ENCODE data around the gene AP1M2. TPM values are rescaled to one million over a fixed set of nuclear protein-coding genes. Genes with fewer than 3 reads are reported as not detected.

AP1M2 gene
- total RNA-seq, 1 experiment from 2014 or later: 146 TPM

- no peaks in the 10 kb centered on the region for H3K79me1 ChIP-seq (ENCODE audit: insufficient read depth, low read depth, low read length, poor library complexity, severe bottlenecking)
Observed at GRCh38 chr19:10523135-10523636, 63.9 kb downstream of the AP1M2 start.

More at GRCh38 chr19:10523135-10523636, 63.9 kb downstream of the AP1M2 start:
- H3K4me3 Mint-ChIP-seq: no peak overlapping the region
- no peak overlapping the region for H3K23ac ChIP-seq (ENCODE audit: insufficient read length, low read depth, low read length)
- H3K27ac ChIP-seq (ENCODE audit: insufficient read length, low read depth, low read length): no peak overlapping the region
- no peak overlapping the region for H3T11ph ChIP-seq (ENCODE audit: low read length)
- no peaks in the 10 kb centered on the region; the same call in 1 of the 2 replicates for H3K27me3 ChIP-seq (ENCODE audit: insufficient read depth, low read length)
- H3K27ac Mint-ChIP-seq: no peak overlapping the region
- no peak overlapping the region for H3K18ac ChIP-seq (ENCODE audit: insufficient read length, low read depth, low read length)
- no peak overlapping the region for H3K56ac ChIP-seq (ENCODE audit: insufficient read length, low read depth, low read length)
- no peak overlapping the region for H4K91ac ChIP-seq (ENCODE audit: insufficient read length, low read depth, low read length)
- H3K4me1 Mint-ChIP-seq: peaks cover 10 to 16% of the 10 kb centered on the region in 2 experiments
- H2AFZ ChIP-seq (ENCODE audit: low read length): no peak overlapping the region
- no peaks in the 10 kb centered on the region; the same call in 1 of the 2 replicates for H3K4me1 ChIP-seq (ENCODE audit: insufficient read depth, low read length)
- H3K36me3 Mint-ChIP-seq (ENCODE audit: insufficient read depth in 1 of 3, low read depth in 3 of 3): no peaks in the 10 kb centered on the region
- H3K14ac ChIP-seq (ENCODE audit: insufficient read depth, low read length): no peak overlapping the region
- no peak overlapping the region for H3K4ac ChIP-seq (ENCODE audit: low read depth, low read length)
- no peak overlapping the region for H2BK120ac ChIP-seq (ENCODE audit: low read depth, low read length, poor library complexity, severe bottlenecking)
- TF ChIP-seq CTCF (conservative IDR thresholded peaks at IDR 0.05): no peak
- no peak overlapping the region for H4K5ac ChIP-seq (ENCODE audit: insufficient read length, low read depth, low read length)
- H2BK5ac ChIP-seq (ENCODE audit: insufficient read length, low read length): no peak overlapping the region
- peaks cover 17% of the 10 kb centered on the region for H3K27me3 Mint-ChIP-seq (ENCODE audit: low read depth)
- no peak overlapping the region for H2BK12ac ChIP-seq (ENCODE audit: insufficient read length, low read depth, low read length)
- H2BK20ac ChIP-seq (ENCODE audit: low read depth, low read length, poor library complexity, severe bottlenecking): no peak overlapping the region
- no peaks in the 10 kb centered on the region for H3K9me3 ChIP-seq (ENCODE audit: control insufficient read depth, low read depth, low read length)
- no peak overlapping the region for H3K9ac ChIP-seq (ENCODE audit: extremely low read depth, insufficient read length, low read length)
- WGBS (ENCODE audit: extremely low coverage, insufficient read length, low lambda C conversion rate): no CpG with 5 or more reads among the region's 3 CpGs
- DNase-seq: no peak
- H3K4me2 ChIP-seq (ENCODE audit: insufficient read depth, insufficient read length, low read length): no peak overlapping the region
- H3K23me2 ChIP-seq (ENCODE audit: insufficient read length, low read depth, low read length, poor library complexity, severe bottlenecking): peaks cover 5% of the 10 kb centered on the region
- H2BK15ac ChIP-seq (ENCODE audit: low read depth, low read length): no peak overlapping the region
- H3K9me3 Mint-ChIP-seq: no peaks in the 10 kb centered on the region
- no peaks in the 10 kb centered on the region for H3K79me2 ChIP-seq (ENCODE audit: insufficient read depth, low read length)
- no peaks in the 10 kb centered on the region for H4K20me1 ChIP-seq (ENCODE audit: control insufficient read depth, insufficient read depth, insufficient read length)
- H4K8ac ChIP-seq (replicated peaks; ENCODE audit: insufficient read length, low read depth, low read length): no peak overlapping the region
- H2AK5ac ChIP-seq (ENCODE audit: insufficient read length, low read length): no peak overlapping the region

Small RNAs within 50 kb of the gene (microRNA-seq; reads per million reads assigned to microRNA genes)
- gene MIR1238 (ENCODE audit: borderline microRNAs expressed): not detected

Other genes starting within 250 kb of the AP1M2 start
- gene ICAM3, start 247.7 kb downstream of the AP1M2 start, total RNA-seq (2021): 28.3 and 29.6 TPM in 2 replicates
- 50.1 and 61.4 TPM in 2 replicates for gene TYK2, start 206.7 kb downstream of the AP1M2 start, total RNA-seq (2021)
- 155 and 164 TPM in 2 replicates for gene CDC37, start 183.8 kb downstream of the AP1M2 start, total RNA-seq (2021)
- gene PDE4A, start 166.8 kb downstream of the AP1M2 start, total RNA-seq (2021): 8.5 and 8.9 TPM in 2 replicates
- 88.7 and 101 TPM in 2 replicates for gene KEAP1, start 84.0 kb downstream of the AP1M2 start, total RNA-seq (2021)
- 7.1 and 8.1 TPM in 2 replicates for gene S1PR5, start 69.9 kb downstream of the AP1M2 start, total RNA-seq (2021)
- gene ATG4D, start 43.4 kb downstream of the AP1M2 start, total RNA-seq (2021): 55.2 and 55.8 TPM in 2 replicates
- gene KRI1, start 21.3 kb downstream of the AP1M2 start, total RNA-seq (2021): 57.4 and 63.8 TPM in 2 replicates
- gene CDKN2D, start 18.3 kb downstream of the AP1M2 start, total RNA-seq (2021): 2.8 and 3.7 TPM in 2 replicates
- gene SLC44A2, start 38.2 kb upstream of the AP1M2 start, total RNA-seq (2021): 111 and 121 TPM in 2 replicates
- gene ILF3, start 67.0 kb upstream of the AP1M2 start, total RNA-seq (2021): 787 and 841 TPM in 2 replicates
- 63.1 and 63.6 TPM in 2 replicates for gene QTRT1, start 114.1 kb upstream of the AP1M2 start, total RNA-seq (2021)
- gene DNM2, start 130.8 kb upstream of the AP1M2 start, total RNA-seq (2021): 136 and 152 TPM in 2 replicates
- gene TMED1, start 248.9 kb upstream of the AP1M2 start, total RNA-seq (2021): 32.1 and 32.3 TPM in 2 replicates

Measured in H9 (cell line).